Gastroesophageal sphincter (tissue), 3 donors: ENCODE data around the gene SETMAR.

ENCODE experiments used
- POLR2A ChIP-seq, 2 donors: fragments of 450-650 bp; IDR thresholded peaks; one replicate each; pipeline ENCODE4 v1.6.1; 2017; ENCODE audit warnings: antibody characterized with exemption in 2 of 2, mild to moderate bottlenecking in 2 of 2, moderate library complexity in 1 of 2
- POLR2AphosphoS5 ChIP-seq: sonication (generic); formaldehyde crosslinking; IDR thresholded peaks from one replicate; pipeline ENCODE4 v1.6.1; 2017; ENCODE audit warnings: antibody characterized with exemption
- TF ChIP-seq, protein P1 (sequence below), 4 experiments: fragments of 200-600 bp in 2 of 4; fragments of 450-650 bp in 2 of 4; sonication (generic) in 1 of 4; IDR thresholded peaks; one replicate each; pipeline ENCODE4 v1.5.1; 2017 to 2019; ENCODE audit warnings: antibody characterized with exemption in 4 of 4, mild to moderate bottlenecking in 2 of 4, moderate library complexity in 2 of 4

DNA sequence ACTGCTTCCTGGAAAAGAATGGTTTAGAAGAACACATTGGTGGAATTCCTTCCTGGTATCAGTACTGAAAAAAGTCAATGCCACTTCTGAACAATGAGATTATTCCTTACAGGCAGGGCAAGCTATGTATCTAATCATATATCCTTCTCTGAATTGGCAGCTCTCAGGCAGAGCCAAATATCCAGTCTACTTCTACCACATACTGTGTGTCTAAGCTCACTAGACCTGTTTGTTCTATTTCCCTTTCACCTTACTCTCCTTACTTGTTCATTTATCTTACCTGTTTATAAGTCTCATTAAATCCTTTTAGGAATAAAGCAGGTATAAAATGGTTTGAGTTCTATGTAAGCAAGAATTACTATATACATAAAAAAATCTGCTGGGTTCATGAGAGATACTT, 8.3 kb downstream of the SETMAR start:
- no peak for TF ChIP-seq POLR2AphosphoS5
- TF ChIP-seq POLR2A (IDR thresholded peaks at IDR 0.05): no peak
- TF ChIP-seq, protein P1, sequence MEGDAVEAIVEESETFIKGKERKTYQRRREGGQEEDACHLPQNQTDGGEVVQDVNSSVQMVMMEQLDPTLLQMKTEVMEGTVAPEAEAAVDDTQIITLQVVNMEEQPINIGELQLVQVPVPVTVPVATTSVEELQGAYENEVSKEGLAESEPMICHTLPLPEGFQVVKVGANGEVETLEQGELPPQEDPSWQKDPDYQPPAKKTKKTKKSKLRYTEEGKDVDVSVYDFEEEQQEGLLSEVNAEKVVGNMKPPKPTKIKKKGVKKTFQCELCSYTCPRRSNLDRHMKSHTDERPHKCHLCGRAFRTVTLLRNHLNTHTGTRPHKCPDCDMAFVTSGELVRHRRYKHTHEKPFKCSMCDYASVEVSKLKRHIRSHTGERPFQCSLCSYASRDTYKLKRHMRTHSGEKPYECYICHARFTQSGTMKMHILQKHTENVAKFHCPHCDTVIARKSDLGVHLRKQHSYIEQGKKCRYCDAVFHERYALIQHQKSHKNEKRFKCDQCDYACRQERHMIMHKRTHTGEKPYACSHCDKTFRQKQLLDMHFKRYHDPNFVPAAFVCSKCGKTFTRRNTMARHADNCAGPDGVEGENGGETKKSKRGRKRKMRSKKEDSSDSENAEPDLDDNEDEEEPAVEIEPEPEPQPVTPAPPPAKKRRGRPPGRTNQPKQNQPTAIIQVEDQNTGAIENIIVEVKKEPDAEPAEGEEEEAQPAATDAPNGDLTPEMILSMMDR (IDR thresholded peaks at IDR 0.05): no peak
